ENCODE measurements around the gene ATP8A2. TPM values are rescaled to one million over a fixed set of nuclear protein-coding genes. Genes with fewer than 3 reads are reported as not detected.

Gene ATP8A2
- total and polyA plus RNA-seq, 2 of the 4 experiments (the other 2 are of a cell fraction) = 0.02 to 0.18 TPM

DNA sequence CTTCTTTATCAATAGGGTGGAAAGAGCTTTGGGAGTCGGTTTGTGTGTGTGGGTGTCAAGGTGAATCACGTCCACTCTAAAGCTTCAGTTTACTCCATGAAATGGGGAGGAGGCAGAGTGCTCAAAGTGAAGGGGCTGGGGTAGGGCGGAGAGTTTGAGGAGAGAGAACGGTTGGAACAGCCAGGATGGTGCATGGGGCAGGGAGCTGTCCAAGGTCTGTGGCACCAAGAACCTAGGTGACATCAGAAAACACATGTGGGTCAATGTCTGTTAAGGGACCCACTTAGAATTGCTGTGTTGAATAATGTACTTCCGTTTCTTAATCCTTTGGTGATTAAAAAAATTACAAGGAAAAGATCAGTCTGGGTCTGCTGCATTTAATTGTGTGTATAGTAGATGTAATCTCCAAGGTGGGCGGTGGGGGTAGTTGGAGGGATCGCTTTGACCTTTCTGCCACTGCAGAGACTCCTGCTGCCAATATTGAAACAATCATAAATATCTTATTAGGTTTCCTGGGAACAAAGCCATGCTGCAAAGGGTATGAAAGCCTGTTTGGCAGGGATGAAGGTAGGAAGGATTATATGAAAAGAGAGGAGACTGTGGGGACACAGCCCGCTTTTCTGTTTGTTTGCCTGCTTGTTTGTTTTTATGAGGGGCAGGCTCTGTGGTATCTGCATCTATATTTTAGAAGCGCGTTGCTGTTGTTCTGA, 122.3 kb downstream of the ATP8A2 start:
- H4K20me1 ChIP-seq (ENCODE audit: insufficient read depth, low read length) = no peaks in the 10 kb centered on the region
- dilution Hi-C loops (cut with HindIII; ENCODE audit: low sequenced_read_pairs, unreplicated experiment) = no loop called here
- TF ChIP-seq CHD1 (IDR thresholded peaks at IDR 0.05; ENCODE audit: low read depth, low read length) (no peak), MAFK (IDR thresholded peaks at IDR 0.05; ENCODE audit: low read depth, low read length) (no peak), FOS (IDR thresholded peaks at IDR 0.05; ENCODE audit: low read depth, low read length) (no peak), CEBPB (IDR thresholded peaks at IDR 0.05; ENCODE audit: low read depth, low read length) (no peak), POLR2A (IDR thresholded peaks at IDR 0.05; ENCODE audit: low read depth, low read length) (no peak), NFE2L2 (IDR thresholded peaks at IDR 0.05; ENCODE audit: low read depth, low read length) (no peak), RAD21 (IDR thresholded peaks at IDR 0.05; ENCODE audit: low read length) (no peak), MAZ (IDR thresholded peaks at IDR 0.05; ENCODE audit: borderline replicate concordance, low read depth, low read length) (no peak), BHLHE40 (IDR thresholded peaks at IDR 0.05; ENCODE audit: low read depth, low read length) (no peak), RFX5 (IDR thresholded peaks at IDR 0.05; ENCODE audit: low read depth, low read length) (no peak), SMC3 (IDR thresholded peaks at IDR 0.05; ENCODE audit: low read depth, low read length) (no peak), MXI1 (IDR thresholded peaks at IDR 0.05; ENCODE audit: borderline replicate concordance, low read depth, low read length) (no peak)
- TF ChIP-seq, protein P1, sequence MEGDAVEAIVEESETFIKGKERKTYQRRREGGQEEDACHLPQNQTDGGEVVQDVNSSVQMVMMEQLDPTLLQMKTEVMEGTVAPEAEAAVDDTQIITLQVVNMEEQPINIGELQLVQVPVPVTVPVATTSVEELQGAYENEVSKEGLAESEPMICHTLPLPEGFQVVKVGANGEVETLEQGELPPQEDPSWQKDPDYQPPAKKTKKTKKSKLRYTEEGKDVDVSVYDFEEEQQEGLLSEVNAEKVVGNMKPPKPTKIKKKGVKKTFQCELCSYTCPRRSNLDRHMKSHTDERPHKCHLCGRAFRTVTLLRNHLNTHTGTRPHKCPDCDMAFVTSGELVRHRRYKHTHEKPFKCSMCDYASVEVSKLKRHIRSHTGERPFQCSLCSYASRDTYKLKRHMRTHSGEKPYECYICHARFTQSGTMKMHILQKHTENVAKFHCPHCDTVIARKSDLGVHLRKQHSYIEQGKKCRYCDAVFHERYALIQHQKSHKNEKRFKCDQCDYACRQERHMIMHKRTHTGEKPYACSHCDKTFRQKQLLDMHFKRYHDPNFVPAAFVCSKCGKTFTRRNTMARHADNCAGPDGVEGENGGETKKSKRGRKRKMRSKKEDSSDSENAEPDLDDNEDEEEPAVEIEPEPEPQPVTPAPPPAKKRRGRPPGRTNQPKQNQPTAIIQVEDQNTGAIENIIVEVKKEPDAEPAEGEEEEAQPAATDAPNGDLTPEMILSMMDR (conservative IDR thresholded peaks at IDR 0.05; ENCODE audit: low read depth, low read length) = no peak
- TF ChIP-seq, protein P2, sequence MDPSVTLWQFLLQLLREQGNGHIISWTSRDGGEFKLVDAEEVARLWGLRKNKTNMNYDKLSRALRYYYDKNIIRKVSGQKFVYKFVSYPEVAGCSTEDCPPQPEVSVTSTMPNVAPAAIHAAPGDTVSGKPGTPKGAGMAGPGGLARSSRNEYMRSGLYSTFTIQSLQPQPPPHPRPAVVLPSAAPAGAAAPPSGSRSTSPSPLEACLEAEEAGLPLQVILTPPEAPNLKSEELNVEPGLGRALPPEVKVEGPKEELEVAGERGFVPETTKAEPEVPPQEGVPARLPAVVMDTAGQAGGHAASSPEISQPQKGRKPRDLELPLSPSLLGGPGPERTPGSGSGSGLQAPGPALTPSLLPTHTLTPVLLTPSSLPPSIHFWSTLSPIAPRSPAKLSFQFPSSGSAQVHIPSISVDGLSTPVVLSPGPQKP (IDR thresholded peaks at IDR 0.05; ENCODE audit: borderline replicate concordance, low read depth, low read length) = no peak
- H2BK15ac ChIP-seq (ENCODE audit: low read depth, low read length) = no peak overlapping the region
- H3K27ac ChIP-seq (ENCODE audit: insufficient read depth, low read length) = no peak overlapping the region
- no peak overlapping the region for H2BK5ac ChIP-seq (ENCODE audit: low read depth, low read length, poor library complexity, severe bottlenecking)
- H3K4me3 ChIP-seq (ENCODE audit: insufficient read depth, low read depth, low read length) = no peak overlapping the region
- no peaks in the 10 kb centered on the region for H3K27me3 ChIP-seq (ENCODE audit: control insufficient read depth, insufficient read depth, low read length)
- no peak overlapping the region for H3K56ac ChIP-seq (ENCODE audit: extremely low read depth, insufficient read depth, low read length)
- H2AK9ac ChIP-seq (replicated peaks; ENCODE audit: low read depth, low read length, poor library complexity) = no peak overlapping the region
- H3K14ac ChIP-seq (replicated peaks; ENCODE audit: low read depth, low read length) = no peak overlapping the region
- H4K5ac ChIP-seq (ENCODE audit: low read depth, low read length) = no peak overlapping the region
- no peak overlapping the region for H4K91ac ChIP-seq (ENCODE audit: insufficient read depth, low read depth, low read length)
- H3K36me3 ChIP-seq (ENCODE audit: control insufficient read depth, insufficient read depth, low read length) = no peaks in the 10 kb centered on the region
- in situ Hi-C loops (cut with MboI; ENCODE audit: low sequenced_read_pairs) = no loop called here
- H2BK20ac ChIP-seq (ENCODE audit: low read depth, low read length) = no peak overlapping the region
- H4K8ac ChIP-seq (ENCODE audit: low read depth in 2 of 2, low read length in 2 of 2) = no peak overlapping the region
- H2AK5ac ChIP-seq (ENCODE audit: low read depth, low read length) = no peak overlapping the region
- no peaks in the 10 kb centered on the region for H3K9me1 ChIP-seq (ENCODE audit: insufficient read depth, low read length)
- no peak overlapping the region for H3K18ac ChIP-seq (ENCODE audit: low read depth, low read length)
- ChIA-PET CTCF (no interaction called here), POLR2A (ENCODE audit: unreplicated experiment) (no interaction called here)
- 20% methylated on average over 1 of the region's 10 CpGs; no CpG with 5 or more reads in 1 of the 2 experiments for WGBS, 2 experiments (ENCODE audit: extremely low coverage in 2 of 2, insufficient read length in 1 of 2)
- no peak overlapping the region for H2BK120ac ChIP-seq (ENCODE audit: low read depth, low read length)
- no peak overlapping the region for H3K23ac ChIP-seq (ENCODE audit: low read depth, low read length)
- H3K4me2 ChIP-seq (ENCODE audit: low read depth, low read length) = no peak overlapping the region
- intact Hi-C loops (cut with micrococcal nuclease) = no loop called here
- no peak overlapping the region for H3K4ac ChIP-seq (ENCODE audit: low read depth, low read length)
- H3K9me3 ChIP-seq (ENCODE audit: control insufficient read depth, insufficient read depth, low read length) = no peaks in the 10 kb centered on the region
- no peaks in the 10 kb centered on the region for H3K4me1 ChIP-seq (ENCODE audit: control insufficient read depth, insufficient read depth, low read length)
- H3K9ac ChIP-seq (ENCODE audit: low read depth, low read length) = no peak overlapping the region
- H3K79me1 ChIP-seq (ENCODE audit: low read depth in 1 of 2, low read length in 2 of 2) = no peaks in the 10 kb centered on the region
- ATAC-seq (ENCODE audit: low read depth) (no peak), DNase-seq (no peak)
- H2AFZ ChIP-seq (replicated peaks; ENCODE audit: low read length, poor library complexity) = no peak overlapping the region
- no TSS peak for BruUV-seq (replicated peaks)
